ENCODE measurements around the gene CHPF2. TPM values are rescaled to one million over a fixed set of nuclear protein-coding genes. Genes with fewer than 3 reads are reported as not detected.
A peak's percentile ranks its signal among the peaks of the same experiment; 100 is the strongest.

CHPF2 gene
- total RNA-seq, 1 donor, result 47.0 TPM

DNA sequence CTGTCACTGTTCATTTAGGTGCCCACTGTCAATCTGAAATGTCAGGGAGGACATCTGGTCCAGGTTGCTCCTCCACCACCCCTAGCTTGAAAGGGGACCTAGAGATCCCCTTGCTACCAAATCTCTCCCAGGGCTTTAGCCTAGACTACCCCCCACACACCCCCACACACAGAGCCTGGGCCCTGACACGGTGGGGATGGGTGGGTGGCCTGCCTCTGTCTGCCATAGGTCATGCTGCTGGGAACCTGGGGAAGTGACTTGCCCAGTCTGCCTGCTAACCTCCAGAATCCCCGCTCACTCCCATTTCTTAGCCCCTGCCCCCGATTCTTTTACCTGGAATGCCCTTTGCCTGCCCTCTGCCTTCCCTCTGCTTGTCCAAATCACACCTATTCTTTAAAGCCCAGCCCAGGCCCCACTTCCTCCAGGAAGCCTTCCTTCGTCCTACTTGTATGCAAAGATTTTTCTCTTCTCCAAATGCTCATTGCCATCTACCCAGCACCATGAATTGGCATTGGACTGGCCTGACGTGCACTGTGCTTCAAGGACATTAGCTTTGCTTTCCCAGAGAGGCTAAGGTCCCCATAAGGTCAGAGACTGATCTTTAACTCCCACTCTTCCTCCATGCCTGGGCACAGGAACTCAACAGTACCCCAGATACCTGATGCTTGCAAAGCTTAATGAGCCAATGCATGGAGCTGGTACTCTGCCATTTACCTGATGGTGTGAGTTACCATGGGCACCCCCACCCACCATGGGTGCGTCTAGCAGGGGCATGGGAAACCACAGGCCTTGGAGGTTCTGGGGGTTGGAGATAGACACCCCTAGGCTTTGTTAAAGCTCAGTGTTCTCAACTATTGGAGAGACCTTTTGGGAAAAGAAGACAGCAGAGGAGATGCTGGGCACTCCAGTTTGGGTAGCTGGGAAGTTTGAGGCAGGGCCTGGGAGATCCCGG, 18.2 kb downstream of the CHPF2 start:
- TF ChIP-seq, protein P1, sequence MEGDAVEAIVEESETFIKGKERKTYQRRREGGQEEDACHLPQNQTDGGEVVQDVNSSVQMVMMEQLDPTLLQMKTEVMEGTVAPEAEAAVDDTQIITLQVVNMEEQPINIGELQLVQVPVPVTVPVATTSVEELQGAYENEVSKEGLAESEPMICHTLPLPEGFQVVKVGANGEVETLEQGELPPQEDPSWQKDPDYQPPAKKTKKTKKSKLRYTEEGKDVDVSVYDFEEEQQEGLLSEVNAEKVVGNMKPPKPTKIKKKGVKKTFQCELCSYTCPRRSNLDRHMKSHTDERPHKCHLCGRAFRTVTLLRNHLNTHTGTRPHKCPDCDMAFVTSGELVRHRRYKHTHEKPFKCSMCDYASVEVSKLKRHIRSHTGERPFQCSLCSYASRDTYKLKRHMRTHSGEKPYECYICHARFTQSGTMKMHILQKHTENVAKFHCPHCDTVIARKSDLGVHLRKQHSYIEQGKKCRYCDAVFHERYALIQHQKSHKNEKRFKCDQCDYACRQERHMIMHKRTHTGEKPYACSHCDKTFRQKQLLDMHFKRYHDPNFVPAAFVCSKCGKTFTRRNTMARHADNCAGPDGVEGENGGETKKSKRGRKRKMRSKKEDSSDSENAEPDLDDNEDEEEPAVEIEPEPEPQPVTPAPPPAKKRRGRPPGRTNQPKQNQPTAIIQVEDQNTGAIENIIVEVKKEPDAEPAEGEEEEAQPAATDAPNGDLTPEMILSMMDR (IDR thresholded peaks at IDR 0.05; ENCODE audit: insufficient read depth, low read length), result no peak
- H3K4me3 ChIP-seq (ENCODE audit: low read depth, low read length), result peak overlapping the region; percentile 72

DNA sequence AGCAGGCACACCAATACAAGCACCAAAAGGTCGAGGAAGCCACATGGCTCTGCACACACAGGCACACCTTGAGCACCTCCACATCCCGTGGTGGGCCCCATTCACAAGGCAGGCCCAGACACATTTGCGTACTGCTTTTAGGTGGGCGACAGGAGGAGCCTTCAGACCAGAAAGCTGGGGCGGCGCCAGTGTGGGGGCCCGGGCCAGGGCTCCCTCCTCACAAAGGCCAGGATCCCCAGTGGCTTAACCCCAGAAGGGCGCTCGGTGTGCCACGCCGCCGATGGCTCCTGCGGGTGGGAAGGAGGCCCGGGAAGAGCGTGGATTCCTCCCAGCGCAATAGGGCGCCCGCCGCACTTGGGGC, 19.0 kb downstream of the CHPF2 start:
- TF ChIP-seq, protein P1 (IDR thresholded peaks at IDR 0.05; ENCODE audit: insufficient read depth, low read length), result no peak
- peak; percentile 21 for DNase-seq (ENCODE audit: low read depth)
- H3K4me3 ChIP-seq (ENCODE audit: low read depth, low read length), result peak overlapping the region; percentile 72

More for the DNA sequence above, 18.2 kb downstream of the CHPF2 start:
- no peak for DNase-seq (ENCODE audit: low read depth)

DNA sequence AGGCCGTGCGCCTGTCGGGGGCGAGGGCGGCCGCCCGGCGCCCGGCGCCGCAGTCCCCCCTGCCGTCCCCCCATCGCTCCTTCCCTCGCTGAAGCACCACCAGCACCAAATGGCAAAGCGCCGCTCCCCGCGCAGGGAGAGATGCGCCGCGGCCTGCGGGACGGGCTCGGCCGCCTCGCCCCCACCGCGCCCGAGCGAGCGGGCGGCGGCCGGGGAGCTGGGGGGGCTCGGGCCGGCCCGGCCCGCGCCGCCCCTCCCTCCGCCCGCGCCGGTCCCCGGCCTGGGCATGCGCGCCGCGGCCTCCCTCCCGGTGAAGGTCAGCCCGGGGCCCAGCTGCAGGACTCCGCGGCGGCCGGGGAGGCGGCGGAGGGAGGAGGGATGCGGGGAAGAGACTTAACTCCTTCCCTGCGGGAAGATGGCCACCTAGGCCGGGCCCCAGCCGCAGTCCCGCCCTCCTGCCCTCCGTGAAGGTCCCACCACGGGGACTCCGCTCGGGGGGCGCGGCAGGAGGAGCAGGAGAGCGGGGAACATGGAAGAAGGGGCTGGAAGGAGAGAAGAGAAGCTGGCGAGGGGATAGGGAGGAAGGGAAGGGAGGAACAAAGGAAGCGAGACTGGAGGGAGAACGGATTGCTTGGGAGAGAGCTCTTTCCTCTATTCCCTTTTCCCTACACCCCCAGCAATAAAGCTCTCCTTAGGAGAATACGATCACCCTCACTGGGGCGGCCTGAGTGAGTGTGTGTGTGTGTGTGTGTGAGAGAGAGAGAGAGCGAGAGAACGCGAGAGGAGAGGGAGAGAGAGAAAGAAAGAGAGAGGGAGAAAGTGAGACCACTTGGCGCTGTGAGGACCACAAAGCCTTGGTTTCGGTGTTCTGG, 19.6 kb downstream of the CHPF2 start:
- peak; percentile 70 for DNase-seq (ENCODE audit: low read depth)
- H3K4me3 ChIP-seq (ENCODE audit: low read depth, low read length), result peak overlapping the region; percentile 72
- TF ChIP-seq, protein P1 (IDR thresholded peaks at IDR 0.05; ENCODE audit: insufficient read depth, low read length), result no peak

DNA sequence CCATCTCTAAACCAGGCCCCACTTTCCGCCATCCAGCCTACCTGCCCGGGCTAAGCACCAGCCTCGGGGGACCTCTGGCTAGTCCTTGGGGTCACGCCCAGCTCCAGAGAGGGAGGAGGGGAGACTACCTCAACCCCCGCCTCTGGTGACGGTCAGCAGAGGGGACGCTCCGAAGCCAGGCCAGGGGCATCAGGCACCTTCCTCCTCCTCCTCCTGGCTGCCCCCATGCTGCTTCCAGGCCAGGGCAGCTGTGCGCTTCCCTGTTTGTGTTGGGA, 20.2 kb downstream of the CHPF2 start:
- no peak for DNase-seq (ENCODE audit: low read depth)
- peak overlapping the region; percentile 72 for H3K4me3 ChIP-seq (ENCODE audit: low read depth, low read length)
- TF ChIP-seq, protein P1 (IDR thresholded peaks at IDR 0.05; ENCODE audit: insufficient read depth, low read length), result no peak

DNA sequence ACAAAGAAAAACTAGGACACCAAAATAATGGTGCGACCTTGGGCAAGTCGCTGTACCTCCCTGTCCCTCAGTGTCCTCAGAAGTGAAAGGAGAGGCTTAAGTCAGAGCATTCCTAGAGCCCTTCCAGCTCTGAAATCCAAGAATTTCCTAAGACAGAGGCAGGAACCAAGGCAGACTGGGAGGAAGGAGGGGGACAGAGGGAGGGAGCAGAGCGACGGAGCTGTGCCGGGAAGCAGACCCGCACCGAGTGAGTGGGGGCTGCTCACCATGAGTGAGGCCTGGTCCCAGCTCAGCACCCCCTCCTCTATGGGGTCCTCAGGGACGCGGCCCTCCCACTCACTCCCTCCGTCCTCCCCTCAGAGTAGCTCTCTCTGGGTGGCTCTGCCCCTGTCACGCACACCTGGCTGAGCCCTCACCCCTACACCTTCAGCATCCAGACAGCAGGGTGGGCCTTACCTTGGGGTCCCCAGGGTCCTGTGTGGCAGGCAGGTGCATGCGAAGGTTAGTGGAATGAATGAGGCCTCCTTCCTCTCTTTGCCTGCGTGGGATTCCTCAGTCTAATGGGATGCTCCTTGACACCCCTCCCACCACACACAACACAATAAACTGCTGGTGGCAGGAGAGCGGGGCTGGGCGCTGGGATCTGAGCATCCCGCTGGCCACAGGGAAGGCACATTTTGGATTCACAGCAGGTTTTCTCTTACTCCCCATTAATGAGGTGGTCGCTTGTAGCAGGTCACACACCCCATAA, 20.9 kb downstream of the CHPF2 start:
- TF ChIP-seq, protein P1 (IDR thresholded peaks at IDR 0.05; ENCODE audit: insufficient read depth, low read length), result no peak
- H3K4me3 ChIP-seq (ENCODE audit: low read depth, low read length), result no peak overlapping the region
- no peak for DNase-seq (ENCODE audit: low read depth)

DNA sequence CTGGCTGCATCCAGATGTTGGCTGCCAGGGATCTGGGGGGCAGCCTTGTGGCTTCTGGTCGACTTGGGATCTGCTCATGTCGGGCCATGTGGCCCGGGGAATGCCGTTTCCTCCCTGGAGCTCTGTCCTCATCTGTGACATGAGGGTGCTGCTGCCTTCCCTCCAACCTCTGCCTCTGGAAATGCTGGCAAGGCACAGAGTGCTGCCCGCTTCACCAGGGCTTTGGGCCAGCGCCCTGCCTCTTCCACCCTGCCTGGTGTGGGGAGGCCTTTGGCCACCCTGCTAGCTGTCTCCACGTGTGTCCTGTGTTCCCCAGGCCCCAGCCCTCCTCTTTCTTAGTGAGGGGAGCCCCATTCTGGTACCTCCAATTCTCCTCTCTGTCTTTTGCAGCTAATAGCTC, 22.0 kb downstream of the CHPF2 start:
- no peak overlapping the region for H3K4me3 ChIP-seq (ENCODE audit: low read depth, low read length)
- TF ChIP-seq, protein P1 (IDR thresholded peaks at IDR 0.05; ENCODE audit: insufficient read depth, low read length), result no peak
- no peak for DNase-seq (ENCODE audit: low read depth)
